Glutamatergic neuron (in vitro differentiated cells): ENCODE results near the gene CALML6. TPM values are rescaled to one million over a fixed set of nuclear protein-coding genes. Genes with fewer than 3 reads are reported as not detected.
A peak's percentile ranks its signal among the peaks of the same experiment; 100 is the strongest.

Source experiments
- DNase-seq: peaks from one replicate; pipeline ENCODE4 v3.0.0; 2022
- H3K27ac Mint-ChIP-seq: one replicate; pipeline ENCODE4 v1.8.0; 2020; ENCODE audit warnings: mild to moderate bottlenecking, mixed read lengths, inconsistent platforms; ENCODE audit not compliant: unreplicated experiment
- H3K27me3 Mint-ChIP-seq: one replicate; pipeline ENCODE4 v1.8.0; 2020; ENCODE audit warnings: mild to moderate bottlenecking, moderate library complexity, mixed read lengths, inconsistent platforms; ENCODE audit not compliant: unreplicated experiment
- H3K36me3 Mint-ChIP-seq: one replicate; pipeline ENCODE4 v1.8.0; 2020; ENCODE audit warnings: mild to moderate bottlenecking, mixed read lengths, inconsistent platforms; ENCODE audit not compliant: unreplicated experiment
- H3K4me1 Mint-ChIP-seq: one replicate; pipeline ENCODE4 v1.8.0; 2020; ENCODE audit warnings: mild to moderate bottlenecking, low read depth, mixed read lengths, inconsistent platforms; ENCODE audit not compliant: unreplicated experiment
- H3K4me3 Mint-ChIP-seq: one replicate; pipeline ENCODE4 v1.8.0; 2020; ENCODE audit warnings: mild to moderate bottlenecking, mixed read lengths, inconsistent platforms; ENCODE audit not compliant: unreplicated experiment
- H3K9me3 Mint-ChIP-seq: one replicate; pipeline ENCODE4 v1.8.0; 2020; ENCODE audit warnings: mild to moderate bottlenecking, moderate library complexity, mixed read lengths, inconsistent platforms; ENCODE audit not compliant: unreplicated experiment
- total RNA-seq: library from RNA; stranded (reverse); fragmentation: NEBNext Ultra II Directional; extraction: Animal tissue kit (Norgen Biotek cat#: 25700); gene quantifications from one replicate; pipeline ENCODE4 v1.2.1, GENCODE V29; 2021; ENCODE audit not compliant: unreplicated experiment
- TF ChIP-seq, protein P1 (sequence below): fragments of 200-600 bp; sonication (generic); IDR thresholded peaks from one replicate; pipeline ENCODE4 v1.5.0; 2021; ENCODE audit not compliant: partially characterized antibody, unreplicated experiment

The CALML6 gene
- total RNA-seq, 1 donor from 2014 or later, result 5.2 TPM

DNA sequence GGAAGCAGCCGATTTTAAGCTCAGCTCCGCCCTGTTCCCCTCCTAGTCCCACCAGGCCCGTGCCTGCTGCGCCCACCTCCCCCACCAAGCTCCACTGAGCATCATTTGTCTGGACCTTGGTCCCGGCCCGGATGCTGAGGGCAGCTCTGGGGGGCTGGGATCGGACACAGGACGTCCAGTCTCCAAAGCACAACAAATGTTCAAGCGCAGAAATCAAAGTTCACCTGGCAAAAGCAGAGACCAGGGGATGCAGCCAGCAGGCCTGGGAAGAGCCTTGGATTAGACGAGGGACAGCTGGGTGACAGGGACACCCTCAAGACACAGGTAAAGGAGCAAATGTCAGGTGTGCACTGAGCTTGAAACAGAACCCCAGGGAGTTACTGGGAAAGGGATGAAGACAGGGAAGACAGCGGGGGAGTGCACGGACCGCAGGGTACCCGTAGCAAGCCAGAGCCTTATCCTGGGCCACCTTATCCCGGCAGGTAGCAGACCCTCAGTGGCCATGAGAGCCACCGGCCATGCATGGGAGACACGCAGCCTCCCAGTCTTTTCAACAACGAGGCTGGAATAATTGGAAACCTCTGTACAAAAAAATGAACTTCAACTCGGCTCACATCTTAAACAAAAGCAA lies 26.3 kb downstream of the CALML6 start:
- H3K36me3 Mint-ChIP-seq, result no peaks in the 10 kb centered on the region
- H3K4me1 Mint-ChIP-seq, result no peaks in the 10 kb centered on the region
- no peak for DNase-seq
- TF ChIP-seq, protein P1, sequence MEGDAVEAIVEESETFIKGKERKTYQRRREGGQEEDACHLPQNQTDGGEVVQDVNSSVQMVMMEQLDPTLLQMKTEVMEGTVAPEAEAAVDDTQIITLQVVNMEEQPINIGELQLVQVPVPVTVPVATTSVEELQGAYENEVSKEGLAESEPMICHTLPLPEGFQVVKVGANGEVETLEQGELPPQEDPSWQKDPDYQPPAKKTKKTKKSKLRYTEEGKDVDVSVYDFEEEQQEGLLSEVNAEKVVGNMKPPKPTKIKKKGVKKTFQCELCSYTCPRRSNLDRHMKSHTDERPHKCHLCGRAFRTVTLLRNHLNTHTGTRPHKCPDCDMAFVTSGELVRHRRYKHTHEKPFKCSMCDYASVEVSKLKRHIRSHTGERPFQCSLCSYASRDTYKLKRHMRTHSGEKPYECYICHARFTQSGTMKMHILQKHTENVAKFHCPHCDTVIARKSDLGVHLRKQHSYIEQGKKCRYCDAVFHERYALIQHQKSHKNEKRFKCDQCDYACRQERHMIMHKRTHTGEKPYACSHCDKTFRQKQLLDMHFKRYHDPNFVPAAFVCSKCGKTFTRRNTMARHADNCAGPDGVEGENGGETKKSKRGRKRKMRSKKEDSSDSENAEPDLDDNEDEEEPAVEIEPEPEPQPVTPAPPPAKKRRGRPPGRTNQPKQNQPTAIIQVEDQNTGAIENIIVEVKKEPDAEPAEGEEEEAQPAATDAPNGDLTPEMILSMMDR, result no peak
- H3K4me3 Mint-ChIP-seq, result no peak overlapping the region
- H3K27ac Mint-ChIP-seq, result no peak overlapping the region
- H3K9me3 Mint-ChIP-seq, result no peaks in the 10 kb centered on the region
- peaks cover 5% of the 10 kb centered on the region for H3K27me3 Mint-ChIP-seq

DNA sequence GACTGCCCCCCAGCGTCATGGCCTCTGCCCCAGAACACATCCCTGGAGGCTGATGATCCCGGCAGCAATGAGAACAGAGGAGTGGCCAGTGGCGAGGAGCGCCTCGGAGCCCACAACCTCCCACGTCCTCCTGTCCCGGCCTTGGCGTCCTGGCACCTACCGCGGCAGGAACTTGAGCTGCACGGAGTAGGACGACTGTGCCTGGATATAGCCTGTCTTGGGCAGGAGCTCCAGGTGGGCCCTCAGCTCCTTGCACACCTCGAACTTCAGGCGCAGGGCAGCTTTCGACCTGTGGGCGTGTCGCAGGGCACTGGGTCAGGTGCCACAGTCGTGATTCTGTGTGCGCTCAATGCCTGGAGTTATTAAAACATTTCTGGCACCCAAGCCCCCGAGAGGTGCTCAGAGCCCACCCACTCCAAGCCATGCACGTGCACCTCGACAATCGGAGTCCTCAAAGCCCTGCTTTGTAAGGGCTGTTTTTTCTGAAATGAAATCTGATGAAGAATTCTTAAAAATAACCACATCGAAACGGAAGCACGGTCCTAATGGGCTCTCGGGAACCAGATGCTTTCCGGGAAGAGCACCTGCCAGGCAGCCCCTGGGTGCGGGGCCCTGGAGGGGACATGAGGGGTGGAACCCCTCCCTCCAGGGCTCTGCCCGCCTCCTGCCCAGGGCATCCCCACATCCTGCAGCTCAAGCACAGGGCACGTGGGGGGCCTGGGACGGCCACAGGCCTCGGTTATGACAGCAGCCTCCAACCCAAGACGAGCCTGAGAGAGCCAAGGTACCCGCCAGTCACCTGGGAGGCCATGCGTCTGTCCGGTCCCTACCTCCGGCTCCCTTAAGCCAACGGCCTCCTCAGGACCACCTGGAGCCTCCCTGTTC lies 27.1 kb downstream of the CALML6 start:
- H3K9me3 Mint-ChIP-seq, result no peaks in the 10 kb centered on the region
- TF ChIP-seq, protein P1, result no peak
- no peak overlapping the region for H3K27ac Mint-ChIP-seq
- peaks cover 5% of the 10 kb centered on the region for H3K27me3 Mint-ChIP-seq
- H3K4me1 Mint-ChIP-seq, result no peaks in the 10 kb centered on the region
- DNase-seq, result no peak
- no peaks in the 10 kb centered on the region for H3K36me3 Mint-ChIP-seq
- no peak overlapping the region for H3K4me3 Mint-ChIP-seq

DNA sequence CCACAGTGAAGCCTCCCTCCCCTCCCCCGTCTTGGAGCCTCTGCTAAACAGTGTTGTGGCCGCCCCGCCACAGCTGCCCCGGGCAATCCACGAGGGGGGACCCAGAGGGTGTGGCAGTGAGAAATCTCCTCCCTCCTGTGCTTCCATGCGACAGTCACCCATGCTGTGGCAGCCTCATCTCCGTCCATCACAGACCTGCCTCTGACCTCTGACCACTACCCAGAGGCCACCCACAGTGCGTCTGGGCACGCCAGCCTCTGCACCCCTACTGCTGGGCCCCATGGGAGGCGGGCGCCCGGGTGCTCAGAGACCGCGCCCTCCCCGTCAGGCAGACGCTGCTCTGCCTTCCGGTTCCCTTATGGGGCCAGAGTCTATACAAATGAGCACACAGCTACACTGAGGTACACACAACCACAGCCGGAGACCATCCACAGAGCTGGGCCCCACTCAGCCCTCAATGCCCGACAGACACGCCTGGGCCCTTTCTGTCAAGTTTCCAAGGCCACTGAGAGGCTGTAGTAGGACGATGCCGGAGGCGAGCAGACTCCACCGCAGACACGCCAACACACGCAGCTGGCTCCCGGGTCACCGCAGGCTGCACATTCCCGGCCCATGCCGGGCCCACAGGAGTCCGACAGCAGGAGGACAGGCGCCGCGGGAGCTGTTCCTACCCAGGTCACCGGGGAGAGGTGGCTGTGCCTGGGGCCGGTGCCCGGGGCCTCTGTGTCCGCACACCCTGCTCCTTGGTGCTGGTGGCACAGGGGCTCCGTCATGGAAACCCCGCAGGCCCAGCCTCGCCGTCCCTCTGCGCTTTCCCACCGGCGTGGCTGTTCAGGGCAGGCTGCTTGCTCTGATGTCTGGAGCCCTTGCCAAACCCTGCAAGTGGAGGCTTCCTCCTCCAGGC lies 27.9 kb downstream of the CALML6 start:
- Mint-ChIP-seq H3K4me3 (no peak overlapping the region), H3K36me3 (no peaks in the 10 kb centered on the region), H3K27me3 (peaks cover 5% of the 10 kb centered on the region), H3K4me1 (no peaks in the 10 kb centered on the region), H3K27ac (no peak overlapping the region), H3K9me3 (no peaks in the 10 kb centered on the region)
- TF ChIP-seq, protein P1, result no peak
- no peak for DNase-seq

DNA sequence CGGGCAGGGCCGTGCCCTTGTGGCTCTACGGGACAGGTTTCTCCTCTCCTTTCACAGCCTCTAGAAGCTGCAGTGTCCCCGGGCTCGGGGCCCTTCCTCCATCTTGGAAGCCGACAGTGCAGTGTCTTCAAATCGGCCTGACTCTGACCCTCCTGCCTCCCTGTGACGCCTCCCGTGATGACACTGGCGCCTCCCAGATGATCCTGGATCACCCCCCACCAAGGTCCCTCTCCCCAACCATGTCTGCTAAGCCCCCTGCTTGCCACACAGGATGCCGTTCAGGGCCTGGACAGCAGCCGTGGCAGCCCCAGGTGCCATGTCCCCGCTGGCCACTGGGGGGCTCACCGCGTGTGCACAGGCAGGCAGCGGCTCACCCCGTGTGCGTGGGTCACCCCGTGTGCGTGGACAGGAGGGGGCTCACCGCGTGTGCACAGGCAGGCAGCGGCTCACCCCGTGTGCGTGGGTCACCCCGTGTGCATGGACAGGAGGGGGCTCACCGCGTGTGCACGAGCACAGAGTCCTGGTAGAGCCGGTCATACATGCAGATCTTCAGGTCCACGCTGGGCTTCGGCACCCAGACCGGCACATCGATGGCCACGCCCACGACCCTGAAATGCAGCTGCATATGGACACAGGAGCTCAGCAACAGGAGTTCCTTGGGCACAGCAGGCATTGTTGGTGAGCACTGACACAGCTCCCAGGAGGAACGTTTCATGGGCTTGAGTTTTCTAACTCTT lies 28.9 kb downstream of the CALML6 start:
- Mint-ChIP-seq H3K27ac (peak overlapping the region; percentile 22), H3K9me3 (peaks cover 2% of the 10 kb centered on the region), H3K4me3 (no peak overlapping the region), H3K27me3 (peaks cover 5% of the 10 kb centered on the region), H3K36me3 (no peaks in the 10 kb centered on the region), H3K4me1 (no peaks in the 10 kb centered on the region)
- TF ChIP-seq, protein P1, result peak; percentile 96
- DNase-seq, result peak; percentile 84
